ENCODE data around the gene PDZD8. TPM values are rescaled to one million over a fixed set of nuclear protein-coding genes. Genes with fewer than 3 reads are reported as not detected.

Gene PDZD8
- total and polyA plus RNA-seq, 4 experiments from 2014 or later = 3.6 to 15.0 (median 11.4) TPM

GRCh38 chr10:117257721-117258120 lies 117.5 kb downstream of the PDZD8 start:
- POLR2A ChIA-PET (ENCODE audit: partially characterized antibody) = no interaction called here
- no peak for DNase-seq
- no peaks in the 10 kb centered on the region for H3K9me3 ChIP-seq (ENCODE audit: control insufficient read depth in 1 of 2, low read length in 2 of 2)
- no peaks in the 10 kb centered on the region for H3K36me3 ChIP-seq (ENCODE audit: insufficient read depth, low read length)
- no peak overlapping the region for H3K27ac ChIP-seq (ENCODE audit: low read depth, low read length)
- H3K9me3 Mint-ChIP-seq = no peaks in the 10 kb centered on the region
- H3K36me3 Mint-ChIP-seq = no peaks in the 10 kb centered on the region
- peaks cover 31% of the 10 kb centered on the region in 2 donors for H3K27me3 Mint-ChIP-seq
- CTCF ChIA-PET (ENCODE audit: partially characterized antibody) = no interaction called here
- H3K4me3 ChIP-seq (ENCODE audit: low read length in 2 of 2) = no peak overlapping the region
- no peaks in the 10 kb centered on the region for H3K4me1 Mint-ChIP-seq
- no peaks in the 10 kb centered on the region for H3K4me1 ChIP-seq (ENCODE audit: insufficient read depth, low read length)
- H3K27me3 ChIP-seq (ENCODE audit: insufficient read depth, low read length) = no peaks in the 10 kb centered on the region
- intact Hi-C loops (cut with micrococcal nuclease) = no loop called here
- H3K27ac Mint-ChIP-seq = no peak overlapping the region
- H3K4me3 Mint-ChIP-seq = no peak overlapping the region

DNA sequence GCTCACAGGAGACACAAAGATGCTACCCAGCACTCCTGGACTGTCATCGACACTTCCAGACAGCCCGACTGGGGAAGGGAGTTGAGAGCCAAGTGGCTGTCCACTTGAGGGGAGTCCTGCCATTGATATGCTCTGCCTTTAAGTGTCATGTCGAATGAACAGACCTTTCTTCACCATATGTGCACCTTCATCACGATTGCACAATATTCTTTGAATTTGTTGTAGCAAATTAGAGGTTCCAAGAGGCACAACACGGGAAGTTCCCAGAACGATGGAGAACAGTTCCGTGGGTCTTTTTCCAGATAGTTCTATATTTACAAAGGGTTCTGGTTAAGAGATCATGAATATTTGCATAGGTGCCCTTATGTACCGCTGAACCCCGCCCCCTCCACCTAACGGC lies 118.3 kb downstream of the PDZD8 start:
- H3K4me3 ChIP-seq (ENCODE audit: low read length in 2 of 2) = no peak overlapping the region
- POLR2A ChIA-PET (ENCODE audit: partially characterized antibody) = no interaction called here
- no peaks in the 10 kb centered on the region for H3K9me3 ChIP-seq (ENCODE audit: control insufficient read depth in 1 of 2, low read length in 2 of 2)
- H3K27ac ChIP-seq (ENCODE audit: low read depth, low read length) = no peak overlapping the region
- no peaks in the 10 kb centered on the region for H3K27me3 ChIP-seq (ENCODE audit: insufficient read depth, low read length)
- H3K4me1 ChIP-seq (ENCODE audit: insufficient read depth, low read length) = no peaks in the 10 kb centered on the region
- intact Hi-C loops (cut with micrococcal nuclease) = no loop called here
- DNase-seq = no peak
- Mint-ChIP-seq H3K27me3 (peaks cover 27 to 29% of the 10 kb centered on the region in 2 donors), H3K27ac (no peak overlapping the region), H3K4me1 (no peaks in the 10 kb centered on the region), H3K9me3 (no peaks in the 10 kb centered on the region), H3K4me3 (no peak overlapping the region), H3K36me3 (no peaks in the 10 kb centered on the region)
- CTCF ChIA-PET (ENCODE audit: partially characterized antibody) = no interaction called here
- H3K36me3 ChIP-seq (ENCODE audit: insufficient read depth, low read length) = no peaks in the 10 kb centered on the region

GRCh38 chr10:117255835-117256460 lies 119.3 kb downstream of the PDZD8 start:
- DNase-seq = no peak
- POLR2A ChIA-PET (ENCODE audit: partially characterized antibody) = no interaction called here
- Mint-ChIP-seq H3K9me3 (no peaks in the 10 kb centered on the region), H3K36me3 (no peaks in the 10 kb centered on the region), H3K4me1 (no peaks in the 10 kb centered on the region), H3K27me3 (peaks cover 27 to 33% of the 10 kb centered on the region in 2 donors), H3K4me3 (no peak overlapping the region), H3K27ac (no peak overlapping the region)
- CTCF ChIA-PET (ENCODE audit: partially characterized antibody) = no interaction called here
- H3K27me3 ChIP-seq (ENCODE audit: insufficient read depth, low read length) = no peaks in the 10 kb centered on the region
- H3K4me1 ChIP-seq (ENCODE audit: insufficient read depth, low read length) = no peaks in the 10 kb centered on the region
- intact Hi-C loops (cut with micrococcal nuclease) = no loop called here
- no peak overlapping the region for H3K4me3 ChIP-seq (ENCODE audit: low read length in 2 of 2)
- no peaks in the 10 kb centered on the region for H3K9me3 ChIP-seq (ENCODE audit: control insufficient read depth in 1 of 2, low read length in 2 of 2)
- H3K36me3 ChIP-seq (ENCODE audit: insufficient read depth, low read length) = no peaks in the 10 kb centered on the region
- no peak overlapping the region for H3K27ac ChIP-seq (ENCODE audit: low read depth, low read length)

DNA sequence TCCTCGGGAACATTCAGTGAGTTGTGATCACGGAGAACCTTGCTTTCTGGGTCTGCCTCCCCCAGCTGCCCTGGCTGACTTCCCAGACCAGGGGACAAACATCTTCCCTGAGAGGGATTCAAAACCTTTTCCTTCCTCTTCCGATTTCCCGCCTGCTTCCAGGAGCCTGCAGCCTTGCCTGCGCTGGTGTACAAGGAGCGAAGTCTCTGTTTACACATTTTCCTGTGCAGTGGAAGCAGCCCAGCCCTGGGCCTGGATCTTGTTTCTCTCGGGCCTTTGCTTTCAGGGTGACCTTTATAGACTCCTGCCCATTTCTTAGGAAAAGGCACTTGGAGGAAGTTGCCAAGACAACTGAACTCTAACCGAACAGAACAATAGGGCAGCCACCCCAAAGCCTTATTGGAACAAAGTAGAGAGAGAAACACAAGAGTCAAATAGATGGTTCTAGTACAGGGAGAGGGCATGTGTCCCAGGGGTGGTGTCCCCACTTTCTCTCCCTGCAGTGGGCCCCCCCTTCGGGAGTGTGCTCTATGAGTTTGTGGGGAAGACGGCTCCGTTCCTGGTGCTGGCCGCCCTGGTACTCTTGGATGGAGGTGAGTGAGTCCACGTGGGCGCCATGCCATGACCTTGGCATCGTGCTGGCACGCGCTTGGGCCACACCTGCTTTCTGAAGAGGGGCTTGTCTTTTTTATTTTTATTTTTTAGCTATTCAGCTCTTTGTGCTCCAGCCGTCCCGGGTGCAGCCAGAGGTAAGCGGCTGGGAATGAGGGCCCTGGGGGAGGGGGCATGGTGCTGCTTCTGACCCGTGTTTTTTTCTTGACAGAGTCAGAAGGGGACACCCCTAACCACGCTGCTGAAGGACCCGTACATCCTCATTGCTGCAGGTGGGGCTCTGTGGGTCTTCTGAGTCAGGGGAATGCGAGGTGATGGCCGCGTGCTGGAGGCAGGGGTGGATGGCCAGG lies 120.2 kb downstream of the PDZD8 start:
- H3K36me3 ChIP-seq (ENCODE audit: insufficient read depth, low read length) = no peaks in the 10 kb centered on the region
- Mint-ChIP-seq H3K9me3 (no peaks in the 10 kb centered on the region), H3K4me3 (no peak overlapping the region), H3K36me3 (no peaks in the 10 kb centered on the region), H3K27me3 (peaks cover 20 to 29% of the 10 kb centered on the region in 2 donors), H3K4me1 (no peaks in the 10 kb centered on the region), H3K27ac (no peak overlapping the region)
- no peaks in the 10 kb centered on the region for H3K9me3 ChIP-seq (ENCODE audit: control insufficient read depth in 1 of 2, low read length in 2 of 2)
- DNase-seq = no peak
- no peaks in the 10 kb centered on the region for H3K27me3 ChIP-seq (ENCODE audit: insufficient read depth, low read length)
- POLR2A ChIA-PET (ENCODE audit: partially characterized antibody) = interaction anchor here (0.6 kb wide), 1 partner anchor 82 kb away, joined by 3 read pairs; no protein-coding TSS in a partner anchor
- H3K27ac ChIP-seq (ENCODE audit: low read depth, low read length) = no peak overlapping the region
- CTCF ChIA-PET (ENCODE audit: partially characterized antibody) = no interaction called here
- intact Hi-C loops (cut with micrococcal nuclease) = no loop called here
- H3K4me3 ChIP-seq (ENCODE audit: low read length in 2 of 2) = no peak overlapping the region
- H3K4me1 ChIP-seq (ENCODE audit: insufficient read depth, low read length) = no peaks in the 10 kb centered on the region

DNA sequence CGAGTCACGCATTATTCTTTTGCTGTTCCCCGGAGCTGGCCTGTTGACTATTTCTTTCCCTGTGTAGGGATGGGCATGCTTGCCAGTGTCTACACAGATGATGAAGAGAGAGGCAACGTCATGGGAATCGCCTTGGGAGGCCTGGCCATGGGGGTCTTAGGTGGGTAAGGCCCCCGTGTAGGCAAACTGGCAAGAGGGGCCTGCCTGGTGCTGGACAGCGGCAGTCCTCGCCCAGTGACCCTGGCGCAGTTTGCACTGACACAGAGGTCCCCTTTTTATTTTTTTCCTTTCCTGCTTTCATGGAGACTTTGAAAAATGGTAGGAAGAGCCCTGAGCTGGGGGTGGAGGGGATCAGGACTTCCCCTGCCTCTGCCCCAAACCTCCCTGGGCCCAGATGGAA lies 120.9 kb downstream of the PDZD8 start:
- H3K36me3 Mint-ChIP-seq = no peaks in the 10 kb centered on the region

DNA sequence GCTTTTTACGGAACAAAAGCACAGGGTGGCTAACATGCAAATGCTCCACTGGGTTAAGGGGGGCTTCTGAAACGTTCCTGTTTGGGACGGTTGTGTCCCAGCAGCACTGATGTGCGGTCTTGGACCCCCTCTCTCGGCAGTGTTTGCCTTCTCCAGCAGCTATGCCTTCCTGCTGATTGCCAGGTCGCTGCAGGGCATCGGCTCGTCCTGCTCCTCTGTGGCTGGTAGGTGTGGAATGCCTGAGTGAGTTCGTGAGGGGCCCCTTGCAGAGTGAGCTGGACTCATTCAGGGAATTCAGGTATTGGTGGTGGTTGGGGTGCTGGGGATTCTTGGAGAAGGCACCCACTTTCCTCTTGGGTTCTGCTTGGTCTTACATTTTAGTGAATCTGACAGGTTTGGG lies 121.3 kb downstream of the PDZD8 start:
- H3K9me3 ChIP-seq (ENCODE audit: control insufficient read depth in 1 of 2, low read length in 2 of 2) = no peaks in the 10 kb centered on the region
- Mint-ChIP-seq H3K36me3 (no peaks in the 10 kb centered on the region), H3K9me3 (no peaks in the 10 kb centered on the region), H3K27ac (no peak overlapping the region), H3K4me1 (no peaks in the 10 kb centered on the region), H3K27me3 (peaks cover 15 to 23% of the 10 kb centered on the region in 2 donors), H3K4me3 (no peak overlapping the region)
- no peaks in the 10 kb centered on the region for H3K36me3 ChIP-seq (ENCODE audit: insufficient read depth, low read length)
- H3K4me3 ChIP-seq (ENCODE audit: low read length in 2 of 2) = no peak overlapping the region
- ChIA-PET CTCF (ENCODE audit: partially characterized antibody) (no interaction called here), POLR2A (ENCODE audit: partially characterized antibody) (interaction anchor here (0.6 kb wide), 1 partner anchor 83 kb away, joined by 3 read pairs; no protein-coding TSS in a partner anchor)
- H3K27ac ChIP-seq (ENCODE audit: low read depth, low read length) = no peak overlapping the region
- DNase-seq = no peak
- intact Hi-C loops (cut with micrococcal nuclease) = no loop called here
- H3K4me1 ChIP-seq (ENCODE audit: insufficient read depth, low read length) = no peaks in the 10 kb centered on the region
- H3K27me3 ChIP-seq (ENCODE audit: insufficient read depth, low read length) = no peaks in the 10 kb centered on the region

More for the DNA sequence above, 120.9 kb downstream of the PDZD8 start:
- Histone ChIP-seq H3K36me3 (ENCODE audit: insufficient read depth, low read length) (no peaks in the 10 kb centered on the region), H3K4me3 (ENCODE audit: low read length in 2 of 2) (no peak overlapping the region), H3K9me3 (ENCODE audit: control insufficient read depth in 1 of 2, low read length in 2 of 2) (no peaks in the 10 kb centered on the region), H3K4me1 (ENCODE audit: insufficient read depth, low read length) (no peaks in the 10 kb centered on the region), H3K27ac (ENCODE audit: low read depth, low read length) (no peak overlapping the region), H3K27me3 (ENCODE audit: insufficient read depth, low read length) (no peaks in the 10 kb centered on the region)
- no peak overlapping the region for H3K27ac Mint-ChIP-seq
- peaks cover 17 to 25% of the 10 kb centered on the region in 2 donors for H3K27me3 Mint-ChIP-seq
- no peak overlapping the region for H3K4me3 Mint-ChIP-seq
- intact Hi-C loops (cut with micrococcal nuclease) = no loop called here
- ChIA-PET POLR2A (ENCODE audit: partially characterized antibody) (interaction anchor here (0.6 kb wide), 1 partner anchor 83 kb away, joined by 3 read pairs; no protein-coding TSS in a partner anchor), CTCF (ENCODE audit: partially characterized antibody) (no interaction called here)
- H3K9me3 Mint-ChIP-seq = no peaks in the 10 kb centered on the region
- H3K4me1 Mint-ChIP-seq = no peaks in the 10 kb centered on the region
- no peak for DNase-seq

DNA sequence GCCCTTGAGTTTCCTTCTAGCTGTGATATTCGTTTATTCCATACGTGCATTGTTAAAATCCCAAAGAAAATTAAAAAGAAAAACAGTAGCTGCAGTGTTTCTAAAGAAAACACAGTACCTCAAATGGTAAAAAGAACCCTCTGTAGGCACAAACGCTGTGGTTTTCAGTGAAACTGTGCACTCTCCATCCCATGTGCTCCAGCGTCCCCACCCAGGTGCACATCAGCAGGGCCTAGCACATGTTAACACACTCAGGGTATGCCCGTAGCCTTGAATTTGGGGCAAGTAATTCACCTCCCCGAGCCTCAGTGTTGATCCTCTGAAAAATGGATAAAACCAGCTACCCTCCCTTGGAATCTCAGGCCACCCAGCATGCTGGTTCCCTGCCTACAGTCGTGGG lies 124.8 kb downstream of the PDZD8 start:
- Mint-ChIP-seq H3K36me3 (no peaks in the 10 kb centered on the region), H3K27ac (no peak overlapping the region), H3K4me3 (no peak overlapping the region), H3K27me3 (peaks cover 18 to 24% of the 10 kb centered on the region in 2 donors), H3K4me1 (no peaks in the 10 kb centered on the region), H3K9me3 (no peaks in the 10 kb centered on the region)
- Histone ChIP-seq H3K4me3 (ENCODE audit: low read length in 2 of 2) (no peak overlapping the region), H3K36me3 (ENCODE audit: insufficient read depth, low read length) (no peaks in the 10 kb centered on the region), H3K27me3 (ENCODE audit: insufficient read depth, low read length) (no peaks in the 10 kb centered on the region), H3K9me3 (ENCODE audit: control insufficient read depth in 1 of 2, low read length in 2 of 2) (no peaks in the 10 kb centered on the region), H3K27ac (ENCODE audit: low read depth, low read length) (no peak overlapping the region), H3K4me1 (ENCODE audit: insufficient read depth, low read length) (no peaks in the 10 kb centered on the region)
- DNase-seq = no peak
- POLR2A ChIA-PET (ENCODE audit: partially characterized antibody) = no interaction called here
- intact Hi-C loops (cut with micrococcal nuclease) = no loop called here
- CTCF ChIA-PET (ENCODE audit: partially characterized antibody) = interaction anchor here (2.0 kb wide), 1 partner anchor 34 kb away, joined by 6 read pairs; no protein-coding TSS in a partner anchor

All from CD4-positive, alpha-beta memory T cell (primary cell).